ENCODE measurements around the gene DOCK9. TPM values are rescaled to one million over a fixed set of nuclear protein-coding genes. Genes with fewer than 3 reads are reported as not detected.

The DOCK9 gene
- total RNA-seq, 1 experiment from 2014 or later, result 36.6 TPM

DNA sequence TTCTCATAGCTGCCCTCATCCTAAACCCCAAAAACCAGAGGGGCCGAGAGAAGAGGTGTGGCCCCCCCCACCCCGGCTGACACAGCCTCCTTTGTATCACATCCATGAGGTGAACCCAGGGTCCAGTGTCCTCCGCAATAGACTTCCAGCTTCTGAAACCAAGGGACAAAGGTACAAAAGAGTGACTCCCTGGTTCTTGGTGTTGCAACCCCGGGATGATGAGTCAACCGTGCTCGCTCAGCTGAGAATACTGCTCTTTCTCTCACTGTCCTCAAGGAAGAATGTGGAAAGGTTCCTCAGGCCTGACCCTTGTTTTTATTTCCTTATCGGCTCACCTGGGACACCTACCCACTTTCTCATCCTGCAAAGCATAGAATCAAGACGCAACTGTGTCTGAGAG is 230.9 kb downstream of the DOCK9 start (continued):
- no peak for TF ChIP-seq ZNF416 (CRISPR knock-in tag; IDR thresholded peaks at IDR 0.05)

Other genes starting within 250 kb of the DOCK9 start
- gene SLC15A1, start 225.4 kb downstream of the DOCK9 start, total RNA-seq (2021), result 2.3 to 3.0 TPM (median 2.8 TPM) in 3 replicates
- gene UBAC2, start 222.8 kb upstream of the DOCK9 start, total RNA-seq (2021), result 64.7 to 72.4 TPM (median 71.3 TPM) in 3 replicates

Data from WTC11 (cell line).